Kidney (tissue), 14 donors: Measurements from ENCODE around the gene TAGLN. TPM values are rescaled to one million over a fixed set of nuclear protein-coding genes. Genes with fewer than 3 reads are reported as not detected.
A peak's percentile ranks its signal among the peaks of the same experiment; 100 is the strongest.

Experiments
- DNase-seq, 5 donors: peaks; one replicate each; pipeline ENCODE4 v3.0.0-alpha.2; 2013 to 2020
- FAIRE-seq: peaks from 2 replicates; lab custom pipeline; 2012; peaks lifted over from hg19 to GRCh38; lab: Jason Lieb, UNC
- H3K27ac ChIP-seq, 2 donors: one replicate each; pipeline ENCODE4 v1.7.0; 2013; ENCODE audit warnings: low read depth in 2 of 2, low read length in 2 of 2, inconsistent platforms in 1 of 2
- H3K27me3 ChIP-seq: one replicate; pipeline ENCODE4 v1.7.1; 2013; ENCODE audit warnings: low read length, inconsistent platforms; ENCODE audit not compliant: control insufficient read depth, insufficient read depth
- H3K36me3 ChIP-seq, 3 donors: one replicate each; pipeline versions ENCODE4 v1.7.0 to v1.7.1; 2013; ENCODE audit warnings: low read length in 3 of 3, control low read depth in 1 of 3, inconsistent platforms in 1 of 3; ENCODE audit not compliant: insufficient read depth in 3 of 3, control insufficient read depth in 2 of 3
- H3K4me1 ChIP-seq, 3 donors: one replicate each; pipeline versions ENCODE4 v1.7.0 to v1.7.1; 2013; ENCODE audit warnings: low read length in 3 of 3, inconsistent platforms in 1 of 3, low read depth in 1 of 3; ENCODE audit not compliant: control insufficient read depth in 2 of 3, insufficient read depth in 2 of 3
- H3K4me3 ChIP-seq, 3 donors: one replicate each; pipeline versions ENCODE4 v1.7.0 to v1.8.1; 2013; ENCODE audit warnings: low read length in 3 of 3, control low read depth in 1 of 3, inconsistent platforms in 1 of 3
- H3K9ac ChIP-seq, 3 donors: one replicate each; pipeline versions ENCODE4 v1.7.0 to v1.7.1; 2013; ENCODE audit warnings: low read length in 3 of 3, control low read depth in 1 of 3, inconsistent platforms in 1 of 3
- H3K9me3 ChIP-seq, 3 donors: one replicate each; pipeline versions ENCODE4 v1.7.0 to v1.7.1; 2013; ENCODE audit warnings: low read length in 3 of 3, control low read depth in 1 of 3, inconsistent platforms in 1 of 3; ENCODE audit not compliant: control insufficient read depth in 2 of 3, insufficient read depth in 1 of 3
- CTCF ChIP-seq: IDR thresholded peaks from 3 replicates; pipeline ENCODE4 v1.5.1; 2012; ENCODE audit warnings: mild to moderate bottlenecking, moderate library complexity, borderline replicate concordance; ENCODE audit not compliant: insufficient read depth; ENCODE audit errors: extremely low read depth
- intact Hi-C: fragments of 100-400 bp; cut with DNase I; formaldehyde crosslinking; loops from one replicate; pipeline ENCODE4 v1.11.1; 2022
- polyA plus RNA-seq: library from polyadenylated mRNA; stranded (reverse); fragments of 350-450 nt; fragmentation: Illumina TruSeq; extraction: RNeasy Lipid Tissue Mini Kit (QIAGEN cat#74804); gene quantifications from one replicate; pipeline ENCODE4 v1.2.3, GENCODE V29; 2014; ENCODE audit warnings: low read depth, low replicate concordance; ENCODE audit not compliant: insufficient read depth
- total RNA-seq: library from RNA; stranded (reverse); fragmentation: NEBNext Ultra II Directional; extraction: Animal tissue kit (Norgen Biotek cat#: 25700); gene quantifications from one replicate; pipeline ENCODE4 v1.2.1, GENCODE V29; 2021
- donor health status: control.
- donor health status: control.
- donor health status: control.
- donor health status: control.
- donor health status: control.
- donor health status: DM: yes; HTN: yes; CAD: no.
- donor health status: Normal renal cell carcinoma (clear cell type).

TAGLN gene
- total and polyA plus RNA-seq, 2 donors from 2014 or later, result 776 to 846 TPM

GRCh38 chr11:117214404-117215110 lies 15.4 kb downstream of the TAGLN start:
- no peaks in the 10 kb centered on the region for H3K27me3 ChIP-seq
- no peak overlapping the region for H3K4me3 ChIP-seq
- H3K27ac ChIP-seq, result no peak overlapping the region
- peaks cover 2 to 49% (median 37%) of the 10 kb centered on the region in 3 donors for H3K36me3 ChIP-seq
- DNase-seq, result no peak
- FAIRE-seq, result no peak
- H3K9me3 ChIP-seq, result no peaks in the 10 kb centered on the region
- no peak for TF ChIP-seq CTCF
- peaks cover 2 to 16% (median 8%) of the 10 kb centered on the region in 3 donors for H3K4me1 ChIP-seq
- intact Hi-C loops, result no loop called here
- H3K9ac ChIP-seq, result no peak overlapping the region

DNA sequence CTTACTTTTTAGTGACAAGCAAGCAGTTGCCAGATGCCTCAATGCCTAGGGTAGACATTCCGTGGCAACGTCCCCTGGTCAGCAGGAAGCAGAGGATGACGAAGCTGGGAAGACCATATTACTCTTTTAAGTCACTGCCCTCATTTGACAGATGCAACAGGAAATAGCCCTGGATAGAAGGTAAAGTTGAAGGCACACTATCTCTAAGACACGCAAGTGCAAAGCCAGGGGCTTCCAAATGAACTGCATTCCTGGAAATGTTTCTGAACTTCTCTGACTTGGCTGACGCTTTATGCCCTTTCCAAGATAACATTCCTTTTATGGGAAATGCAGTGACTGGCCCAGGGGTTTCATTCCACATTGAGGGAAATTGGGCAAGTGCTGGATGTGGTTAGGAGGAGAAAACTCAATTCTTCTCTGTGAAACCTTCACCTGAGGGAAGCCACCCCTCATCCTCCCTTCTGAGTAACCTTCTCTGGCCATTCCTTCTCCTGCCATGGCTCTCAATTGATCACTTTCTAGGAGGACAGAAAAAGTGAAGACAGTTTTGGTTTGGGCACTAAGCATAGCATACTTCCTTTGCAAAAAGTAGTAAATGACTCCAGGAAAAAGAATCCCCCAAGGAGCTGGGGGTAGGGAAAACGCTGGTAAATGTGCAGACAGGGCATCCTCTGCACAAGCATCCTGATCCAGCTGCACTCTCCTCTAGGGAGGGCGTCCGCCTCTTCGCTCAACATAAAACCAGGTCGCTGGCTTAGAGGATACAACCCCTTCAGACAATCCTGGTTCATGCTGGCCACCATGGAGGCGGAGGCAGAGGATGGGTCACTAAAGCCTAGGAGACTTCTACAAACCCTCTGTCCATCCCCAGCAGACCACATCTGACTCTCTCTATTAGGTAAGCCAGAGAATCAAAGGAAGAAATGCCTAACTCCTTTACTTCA lies 18.2 kb downstream of the TAGLN start:
- peaks cover 2 to 17% (median 14%) of the 10 kb centered on the region in 3 donors for H3K4me1 ChIP-seq
- no peak overlapping the region for H3K9ac ChIP-seq
- intact Hi-C loops, result no loop called here
- DNase-seq (peak in 1 of 5 donors; percentile 59), FAIRE-seq (no peak)
- no peak for TF ChIP-seq CTCF
- no peaks in the 10 kb centered on the region for H3K27me3 ChIP-seq
- H3K9me3 ChIP-seq, result no peaks in the 10 kb centered on the region
- H3K27ac ChIP-seq, result peak overlapping the region; percentile 65 to 78
- peaks cover 2 to 49% (median 40%) of the 10 kb centered on the region in 3 donors for H3K36me3 ChIP-seq
- H3K4me3 ChIP-seq, result no peak overlapping the region

DNA sequence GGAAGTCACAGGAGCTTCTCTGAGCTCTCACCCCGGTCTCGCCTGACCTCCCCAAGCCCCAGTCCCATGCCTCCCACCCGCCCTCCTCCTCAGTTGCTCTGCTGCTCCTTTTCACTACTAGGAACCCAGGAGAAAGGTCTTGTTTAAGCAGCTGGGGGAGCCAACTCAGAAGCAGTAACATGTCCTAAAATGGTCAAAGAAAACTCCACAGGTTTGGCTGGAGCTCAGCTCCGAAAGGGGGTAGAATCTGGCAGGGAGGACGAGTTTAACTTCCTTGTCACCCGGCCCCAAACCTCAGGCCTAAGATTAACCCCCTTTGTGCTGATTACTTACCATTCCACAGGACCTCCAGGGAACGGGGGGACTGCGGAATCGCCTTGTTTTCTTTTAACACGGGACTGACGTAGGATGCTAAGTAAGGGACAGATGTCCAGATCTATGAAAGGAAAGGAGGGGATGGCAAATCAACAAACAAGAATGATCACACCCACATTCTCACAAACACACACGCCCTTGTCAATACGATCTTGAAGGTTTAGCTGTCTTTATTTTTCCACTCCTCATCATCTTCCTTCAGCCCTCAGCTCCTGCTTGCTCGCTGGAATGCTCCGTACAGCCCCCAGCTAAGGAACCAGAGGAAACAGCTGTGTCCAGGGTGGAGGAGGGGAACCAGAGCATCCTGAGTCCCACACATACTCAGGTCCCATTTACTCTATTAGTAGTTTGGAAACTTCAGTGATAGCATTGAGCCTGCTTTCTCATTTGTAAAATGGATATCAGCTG lies 19.2 kb downstream of the TAGLN start:
- Histone ChIP-seq H3K9me3 (no peaks in the 10 kb centered on the region), H3K4me1 (peaks cover 2 to 17% (median 14%) of the 10 kb centered on the region in 3 donors), H3K36me3 (peaks cover 2 to 48% (median 41%) of the 10 kb centered on the region in 3 donors), H3K9ac (no peak overlapping the region), H3K4me3 (no peak overlapping the region), H3K27me3 (no peaks in the 10 kb centered on the region), H3K27ac (peak overlapping the region; percentile 65 to 68)
- intact Hi-C loops, result no loop called here
- FAIRE-seq (no peak), DNase-seq (peak in 3 of 5 donors; percentile 58 to 84 (median 81))
- no peak for TF ChIP-seq CTCF
